NCI-H1417 (cell line): Measurements from ENCODE around the gene RNF168.
"Not testable (repeated sequence)": the region's sequence is repeated elsewhere in the genome, so short reads cannot be mapped to it uniquely, and the experiment has no call there.

Source experiments
- DNase-seq, 3 experiments: peaks; one replicate each; lab custom pipeline; 2025; lab: John Stamatoyannopoulos, UW

The RNF168 gene

GRCh38 chr3:196503196-196504076 lies at the start of gene RNF168:
TSS of gene RNF168 (minus strand) at chr3:196503768. CDS start at chr3:196503173, 595 bp downstream.
- peak; percentile 96 to 99 (median 98) for DNase-seq

- no peak for DNase-seq
These were observed 48.7 kb upstream of the RNF168 start for GRCh38 chr3:196552253-196552652.

- not testable (repeated sequence) for DNase-seq
These were observed 46.6 kb upstream of the RNF168 start for GRCh38 chr3:196550172-196550571.

GRCh38 chr3:196549312-196549711 lies 45.7 kb upstream of the RNF168 start:
- not testable (repeated sequence) for DNase-seq

- DNase-seq = no peak
These were observed 43.5 kb upstream of the RNF168 start for GRCh38 chr3:196547067-196547466.

- DNase-seq = no peak
These were observed 43.0 kb upstream of the RNF168 start for GRCh38 chr3:196546537-196546936.

- DNase-seq = no peak
These were observed 41.0 kb upstream of the RNF168 start for GRCh38 chr3:196544491-196544992.

- no peak for DNase-seq
These were observed 38.3 kb upstream of the RNF168 start for GRCh38 chr3:196541684-196542445.

- peak in 2 of 3 experiments; percentile 26 to 45 for DNase-seq
These were observed 33.9 kb upstream of the RNF168 start for GRCh38 chr3:196537319-196537984.

- no peak for DNase-seq
These were observed 29.7 kb upstream of the RNF168 start for GRCh38 chr3:196533260-196533681.

- DNase-seq = no peak
These were observed 27.9 kb upstream of the RNF168 start for GRCh38 chr3:196531418-196531817.

- peak; percentile 43 to 80 (median 53) for DNase-seq
These were observed 25.2 kb upstream of the RNF168 start for GRCh38 chr3:196528639-196529233.

- DNase-seq = no peak
These were observed 21.6 kb upstream of the RNF168 start for GRCh38 chr3:196525141-196525540.

GRCh38 chr3:196524527-196524926 lies 21.0 kb upstream of the RNF168 start:
- no peak for DNase-seq

GRCh38 chr3:196523841-196524240 lies 20.3 kb upstream of the RNF168 start:
- no peak for DNase-seq

- not testable (repeated sequence) for DNase-seq
These were observed 17.7 kb upstream of the RNF168 start for GRCh38 chr3:196521291-196521690.

GRCh38 chr3:196519718-196520082 lies 16.1 kb upstream of the RNF168 start:
- peak in 2 of 3 experiments; percentile 30 to 35 for DNase-seq

GRCh38 chr3:196518966-196519717 lies 15.6 kb upstream of the RNF168 start:
- peak; percentile 14 to 44 (median 16) for DNase-seq

GRCh38 chr3:196517919-196518318 lies 14.4 kb upstream of the RNF168 start:
- DNase-seq = peak in 2 of 3 experiments; percentile 19 to 48

- no peak for DNase-seq
These were observed 13.7 kb upstream of the RNF168 start for GRCh38 chr3:196517162-196517800.
